CD4-positive, CD25-positive, alpha-beta regulatory T cell (primary cell): Measurements from ENCODE around the gene PCSK9. TPM values are rescaled to one million over a fixed set of nuclear protein-coding genes. Genes with fewer than 3 reads are reported as not detected.

ENCODE experiments used
- ATAC-seq, 2 donors: fragments of 150-1000 bp; cut with Tn5 transposase; one replicate each; pipeline ENCODE4 v1.10.0; 2021; ENCODE audit warnings: low read depth in 2 of 2, moderate number of reproducible peaks in 2 of 2, moderate library complexity in 1 of 2
- DNase-seq, 3 donors: peaks; one replicate each; pipeline versions ENCODE4 v3.0.0 to v3.0.0-alpha.2; 2012 to 2022; ENCODE audit warnings: mixed read lengths in 1 of 3
- H3K27ac ChIP-seq: one replicate; pipeline ENCODE4 v1.7.0; 2013; ENCODE audit warnings: mild to moderate bottlenecking, low read length; ENCODE audit not compliant: insufficient read depth, poor library complexity, severe bottlenecking
- H3K27me3 ChIP-seq: one replicate; pipeline ENCODE4 v1.7.0; 2013; ENCODE audit warnings: low read length; ENCODE audit not compliant: control insufficient read depth, insufficient read depth
- H3K36me3 ChIP-seq: one replicate; pipeline ENCODE4 v1.7.0; 2013; ENCODE audit warnings: mild to moderate bottlenecking, low read length, moderate library complexity; ENCODE audit not compliant: control insufficient read depth, insufficient read depth
- H3K4me1 ChIP-seq: 2 replicates; pipeline ENCODE4 v1.7.0; 2013; ENCODE audit warnings: mild to moderate bottlenecking, low read length; ENCODE audit not compliant: insufficient read depth, control insufficient read depth, poor library complexity, severe bottlenecking
- H3K4me3 ChIP-seq: one replicate; pipeline ENCODE4 v1.7.0; 2013; ENCODE audit warnings: low read depth, mild to moderate bottlenecking, low read length, moderate library complexity
- H3K9me3 ChIP-seq, 2 experiments: 1 replicate in 1 of 2; 2 replicates in 1 of 2; pipeline ENCODE4 v1.7.0; 2013; ENCODE audit warnings: low read length in 2 of 2, mild to moderate bottlenecking in 1 of 2, moderate library complexity in 1 of 2; ENCODE audit not compliant: control insufficient read depth in 2 of 2
- H3K27ac Mint-ChIP-seq, 3 donors: one replicate each; pipeline ENCODE4 v1.8.0; 2020 to 2022; ENCODE audit warnings: mild to moderate bottlenecking in 3 of 3, mixed read lengths in 3 of 3, moderate library complexity in 2 of 3
- H3K27me3 Mint-ChIP-seq: one replicate; pipeline ENCODE4 v1.8.0; 2022; ENCODE audit warnings: mild to moderate bottlenecking, mixed read lengths
- H3K36me3 Mint-ChIP-seq: one replicate; pipeline ENCODE4 v1.8.0; 2020; ENCODE audit warnings: mixed read lengths
- H3K4me1 Mint-ChIP-seq, 4 donors: one replicate each; pipeline ENCODE4 v1.8.0; 2020 to 2022; ENCODE audit warnings: mixed read lengths in 4 of 4, mild to moderate bottlenecking in 1 of 4
- H3K4me3 Mint-ChIP-seq, 4 donors: one replicate each; pipeline ENCODE4 v1.8.0; 2020 to 2022; ENCODE audit warnings: mild to moderate bottlenecking in 4 of 4, mixed read lengths in 4 of 4, moderate library complexity in 3 of 4
- H3K9me3 Mint-ChIP-seq, 7 donors: one replicate each; pipeline ENCODE4 v1.8.0; 2020 to 2022; ENCODE audit warnings: mixed read lengths in 7 of 7, mild to moderate bottlenecking in 3 of 7, moderate library complexity in 2 of 7
- polyA plus RNA-seq, 4 donors: library from polyadenylated mRNA; unstranded; fragments of 300-500 nt; fragmentation: Illumina TruSeq; gene quantifications; one replicate each; pipeline ENCODE4 v1.2.3, GENCODE V29; 2021
- total RNA-seq: library from RNA; stranded (reverse); gene quantifications from one replicate; pipeline ENCODE4 v1.2.3, GENCODE V29; 2022

PCSK9 gene
- total and polyA plus RNA-seq, 5 donors from 2014 or later = not detected

DNA sequence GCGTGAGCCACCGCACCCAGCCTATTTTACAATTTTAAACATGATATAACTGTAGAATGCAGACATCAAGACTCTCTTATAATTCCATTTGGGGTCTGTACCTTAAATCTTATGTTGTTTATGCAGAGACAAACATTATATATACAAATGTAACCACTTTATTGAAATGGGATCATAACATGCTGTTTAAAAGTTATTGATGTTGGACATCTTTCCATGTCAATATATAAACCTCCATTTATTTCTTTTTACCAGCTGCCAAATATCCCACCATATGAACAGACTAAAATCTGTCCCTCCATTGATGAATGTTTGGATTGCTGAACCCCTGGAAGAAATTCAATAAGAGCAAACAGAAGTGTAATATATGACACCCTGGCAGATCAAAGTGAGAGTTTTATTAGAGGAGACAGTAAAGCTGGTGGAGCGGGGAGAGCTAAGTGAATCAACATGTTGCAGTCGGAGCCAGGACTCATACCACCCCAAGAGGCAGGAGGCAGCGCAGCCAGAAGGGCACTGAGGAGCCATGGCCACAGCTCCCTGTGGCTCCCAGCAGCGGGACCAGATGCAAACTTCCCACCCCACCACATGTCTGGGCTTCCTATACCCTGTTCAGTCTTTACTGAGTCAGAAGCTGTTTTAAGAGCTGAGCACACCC is 4.7 kb upstream of the PCSK9 start:
- no peaks in the 10 kb centered on the region for H3K36me3 Mint-ChIP-seq
- H3K27me3 ChIP-seq = peaks cover 3% of the 10 kb centered on the region
- H3K4me3 Mint-ChIP-seq = no peak overlapping the region
- H3K4me3 ChIP-seq = no peak overlapping the region
- H3K9me3 ChIP-seq = no peaks in the 10 kb centered on the region
- H3K4me1 ChIP-seq = no peaks in the 10 kb centered on the region
- DNase-seq (no peak), ATAC-seq (no peak)
- H3K27ac Mint-ChIP-seq = no peak overlapping the region
- peaks cover 0 to 2% (median 0%) of the 10 kb centered on the region in 4 donors for H3K4me1 Mint-ChIP-seq
- no peak overlapping the region for H3K27ac ChIP-seq
- no peaks in the 10 kb centered on the region for H3K36me3 ChIP-seq
- H3K9me3 Mint-ChIP-seq = peaks cover 0 to 2% (median 0%) of the 10 kb centered on the region in 7 donors
- peaks cover 40% of the 10 kb centered on the region for H3K27me3 Mint-ChIP-seq

DNA sequence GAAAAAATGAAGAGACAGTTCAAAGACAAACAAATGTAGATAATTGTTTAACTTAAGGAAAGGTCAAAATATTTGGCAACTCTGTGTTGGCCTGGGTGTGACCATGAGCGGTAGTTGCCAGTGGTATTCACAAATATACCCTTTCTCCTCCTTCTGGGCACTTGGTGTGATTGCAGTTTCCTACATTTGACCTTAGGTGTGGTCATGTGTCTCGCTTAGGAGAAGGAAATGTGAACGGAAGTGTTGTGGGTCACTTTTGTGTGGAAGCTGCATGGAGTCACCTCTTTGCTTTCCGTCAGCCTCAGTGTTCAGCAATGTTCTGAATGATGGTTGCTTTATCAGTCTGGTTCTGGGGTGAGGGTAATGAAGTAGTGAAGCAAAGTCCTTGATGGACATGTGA is 3.4 kb upstream of the PCSK9 start:
- Mint-ChIP-seq H3K27me3 (peaks cover 51% of the 10 kb centered on the region), H3K27ac (no peak overlapping the region), H3K9me3 (peaks cover 0 to 2% (median 0%) of the 10 kb centered on the region in 7 donors), H3K4me1 (peaks cover 0 to 6% (median 0%) of the 10 kb centered on the region in 4 donors), H3K36me3 (no peaks in the 10 kb centered on the region), H3K4me3 (no peak overlapping the region)
- Histone ChIP-seq H3K36me3 (no peaks in the 10 kb centered on the region), H3K4me3 (no peak overlapping the region), H3K4me1 (no peaks in the 10 kb centered on the region), H3K9me3 (no peaks in the 10 kb centered on the region), H3K27me3 (peaks cover 4% of the 10 kb centered on the region), H3K27ac (no peak overlapping the region)
- DNase-seq = no peak
- no peak for ATAC-seq

DNA sequence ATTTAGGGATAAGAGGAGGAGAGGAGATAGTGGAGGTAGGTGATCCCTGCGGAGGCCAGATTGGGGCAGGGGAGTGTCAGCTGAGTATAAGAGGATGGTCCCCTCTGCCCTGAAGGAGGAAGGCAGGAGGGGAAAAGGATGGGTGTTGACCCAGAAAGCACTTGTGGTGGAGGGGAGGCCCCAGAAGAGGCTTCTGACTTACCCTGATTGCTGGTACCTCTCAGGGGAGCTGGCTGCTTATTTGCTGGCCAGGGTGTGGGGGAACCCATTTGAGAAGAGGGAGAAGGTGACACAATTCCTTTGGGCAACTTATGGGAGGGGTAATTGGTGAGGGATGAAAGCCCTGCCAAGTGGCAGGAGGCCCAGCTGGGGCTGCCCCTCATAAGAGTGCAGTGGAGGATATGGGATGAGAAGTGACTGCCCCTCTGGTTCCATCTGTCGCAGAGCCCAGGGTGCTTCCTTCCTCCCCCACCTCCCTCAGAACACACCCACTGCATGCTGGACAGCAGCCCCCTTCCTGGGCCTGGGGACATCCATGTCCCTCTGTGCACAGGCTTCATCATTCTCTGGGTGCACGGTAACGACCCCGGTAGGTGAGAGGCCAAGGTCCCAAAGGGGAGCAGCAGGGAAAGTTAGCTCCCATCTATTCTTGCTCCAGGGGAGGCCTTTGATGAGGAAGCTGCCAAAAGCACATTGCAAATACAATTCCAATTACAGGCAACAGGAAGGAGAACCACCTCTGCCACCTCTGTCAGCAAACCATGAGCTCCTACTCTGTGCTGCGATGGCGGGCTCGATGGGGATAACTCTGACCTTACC is 1.4 kb upstream of the PCSK9 start:
- ATAC-seq (no peak), DNase-seq (no peak)
- peaks cover 0 to 6% (median 0%) of the 10 kb centered on the region in 4 donors for H3K4me1 Mint-ChIP-seq
- no peaks in the 10 kb centered on the region for H3K36me3 ChIP-seq
- no peaks in the 10 kb centered on the region for H3K9me3 ChIP-seq
- peaks cover 66% of the 10 kb centered on the region for H3K27me3 Mint-ChIP-seq
- H3K27me3 ChIP-seq = peaks cover 7% of the 10 kb centered on the region
- H3K27ac ChIP-seq = no peak overlapping the region
- H3K9me3 Mint-ChIP-seq = peaks cover 0 to 2% (median 0%) of the 10 kb centered on the region in 7 donors
- H3K4me1 ChIP-seq = no peaks in the 10 kb centered on the region
- H3K36me3 Mint-ChIP-seq = no peaks in the 10 kb centered on the region
- no peak overlapping the region for H3K27ac Mint-ChIP-seq
- H3K4me3 Mint-ChIP-seq = no peak overlapping the region
- H3K4me3 ChIP-seq = no peak overlapping the region

DNA sequence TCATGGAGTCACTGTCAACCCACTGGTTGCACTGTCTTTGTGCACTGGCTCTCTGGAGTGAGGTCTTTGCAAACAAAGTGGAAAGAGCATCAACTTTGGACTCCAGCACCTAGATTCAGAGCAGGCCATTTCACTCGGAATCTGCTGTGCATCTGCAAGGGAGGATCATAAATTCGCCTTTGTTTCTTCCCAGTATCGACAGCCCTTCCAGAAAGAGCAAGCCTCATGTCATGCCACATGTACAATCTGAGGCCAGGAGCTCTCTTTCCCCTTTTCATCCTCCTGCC is 853 bp upstream of the PCSK9 start:
- no peak overlapping the region for H3K27ac ChIP-seq
- H3K9me3 ChIP-seq = no peaks in the 10 kb centered on the region
- H3K27me3 ChIP-seq = peaks cover 7% of the 10 kb centered on the region
- no peaks in the 10 kb centered on the region for H3K4me1 ChIP-seq
- ATAC-seq (no peak), DNase-seq (no peak)
- Mint-ChIP-seq H3K27me3 (peaks cover 64% of the 10 kb centered on the region), H3K36me3 (no peaks in the 10 kb centered on the region), H3K4me1 (peaks cover 0 to 6% (median 0%) of the 10 kb centered on the region in 4 donors), H3K9me3 (peaks cover 0 to 2% (median 0%) of the 10 kb centered on the region in 7 donors), H3K27ac (no peak overlapping the region), H3K4me3 (no peak overlapping the region)
- H3K36me3 ChIP-seq = no peaks in the 10 kb centered on the region
- H3K4me3 ChIP-seq = no peak overlapping the region

DNA sequence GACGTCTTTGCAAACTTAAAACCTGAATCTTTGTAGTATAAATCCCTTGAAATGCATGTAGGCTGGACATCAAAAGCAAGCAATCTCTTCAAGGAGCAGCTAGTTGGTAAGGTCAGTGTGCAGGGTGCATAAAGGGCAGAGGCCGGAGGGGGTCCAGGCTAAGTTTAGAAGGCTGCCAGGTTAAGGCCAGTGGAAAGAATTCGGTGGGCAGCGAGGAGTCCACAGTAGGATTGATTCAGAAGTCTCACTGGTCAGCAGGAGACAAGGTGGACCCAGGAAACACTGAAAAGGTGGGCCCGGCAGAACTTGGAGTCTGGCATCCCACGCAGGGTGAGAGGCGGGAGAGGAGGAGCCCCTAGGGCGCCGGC is 390 bp upstream of the PCSK9 start:
- peaks cover 7% of the 10 kb centered on the region for H3K27me3 ChIP-seq
- DNase-seq (no peak), ATAC-seq (no peak)
- no peak overlapping the region for H3K27ac ChIP-seq
- Mint-ChIP-seq H3K36me3 (no peaks in the 10 kb centered on the region), H3K9me3 (peaks cover 0 to 2% (median 0%) of the 10 kb centered on the region in 7 donors), H3K4me1 (peaks cover 0 to 6% (median 0%) of the 10 kb centered on the region in 4 donors), H3K4me3 (no peak overlapping the region), H3K27ac (no peak overlapping the region), H3K27me3 (peaks cover 63% of the 10 kb centered on the region)
- no peak overlapping the region for H3K4me3 ChIP-seq
- H3K9me3 ChIP-seq = no peaks in the 10 kb centered on the region
- H3K4me1 ChIP-seq = no peaks in the 10 kb centered on the region
- no peaks in the 10 kb centered on the region for H3K36me3 ChIP-seq

DNA sequence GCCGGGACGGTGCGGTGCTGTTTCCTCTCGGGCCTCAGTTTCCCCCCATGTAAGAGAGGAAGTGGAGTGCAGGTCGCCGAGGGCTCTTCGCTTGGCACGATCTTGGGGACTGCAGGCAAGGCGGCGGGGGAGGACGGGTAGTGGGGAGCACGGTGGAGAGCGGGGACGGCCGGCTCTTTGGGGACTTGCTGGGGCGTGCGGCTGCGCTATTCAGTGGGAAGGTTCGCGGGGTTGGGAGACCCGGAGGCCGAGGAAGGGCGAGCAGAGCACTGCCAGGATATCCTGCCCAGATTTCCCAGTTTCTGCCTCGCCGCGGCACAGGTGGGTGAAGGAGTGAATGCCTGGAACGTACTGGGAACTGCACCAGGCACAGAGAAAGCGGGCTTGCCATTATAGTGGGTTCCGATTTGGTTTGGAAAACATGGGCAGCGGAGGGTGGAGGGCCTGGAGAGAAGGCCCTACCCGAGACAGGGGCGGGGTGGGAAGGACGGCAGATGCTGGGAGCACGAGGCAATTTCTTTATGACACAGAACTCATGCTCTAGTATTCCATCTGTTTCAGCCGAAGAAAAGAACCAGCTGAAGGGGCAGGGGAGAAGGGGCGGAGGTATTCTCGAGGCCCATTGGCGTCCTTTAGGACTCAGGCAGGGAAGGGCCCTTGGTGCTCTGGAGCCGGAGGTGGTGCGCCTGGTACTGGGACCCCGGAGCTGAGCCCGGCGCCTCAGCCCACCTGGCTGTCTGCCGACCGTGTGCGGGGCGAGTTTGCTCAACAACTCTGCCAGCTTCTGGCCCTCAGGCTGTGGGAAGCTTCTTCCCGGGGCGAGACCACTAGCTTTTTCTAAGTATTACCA is 960 bp downstream of the PCSK9 start:
- peaks cover 0 to 2% (median 0%) of the 10 kb centered on the region in 7 donors for H3K9me3 Mint-ChIP-seq
- H3K4me1 Mint-ChIP-seq = peaks cover 0 to 6% (median 0%) of the 10 kb centered on the region in 4 donors
- Histone ChIP-seq H3K36me3 (no peaks in the 10 kb centered on the region), H3K4me1 (no peaks in the 10 kb centered on the region), H3K27me3 (peaks cover 7% of the 10 kb centered on the region), H3K27ac (no peak overlapping the region), H3K9me3 (no peaks in the 10 kb centered on the region), H3K4me3 (no peak overlapping the region)
- no peak overlapping the region for H3K27ac Mint-ChIP-seq
- H3K36me3 Mint-ChIP-seq = no peaks in the 10 kb centered on the region
- DNase-seq (no peak), ATAC-seq (no peak)
- H3K4me3 Mint-ChIP-seq = no peak overlapping the region
- H3K27me3 Mint-ChIP-seq = peaks cover 58% of the 10 kb centered on the region

DNA sequence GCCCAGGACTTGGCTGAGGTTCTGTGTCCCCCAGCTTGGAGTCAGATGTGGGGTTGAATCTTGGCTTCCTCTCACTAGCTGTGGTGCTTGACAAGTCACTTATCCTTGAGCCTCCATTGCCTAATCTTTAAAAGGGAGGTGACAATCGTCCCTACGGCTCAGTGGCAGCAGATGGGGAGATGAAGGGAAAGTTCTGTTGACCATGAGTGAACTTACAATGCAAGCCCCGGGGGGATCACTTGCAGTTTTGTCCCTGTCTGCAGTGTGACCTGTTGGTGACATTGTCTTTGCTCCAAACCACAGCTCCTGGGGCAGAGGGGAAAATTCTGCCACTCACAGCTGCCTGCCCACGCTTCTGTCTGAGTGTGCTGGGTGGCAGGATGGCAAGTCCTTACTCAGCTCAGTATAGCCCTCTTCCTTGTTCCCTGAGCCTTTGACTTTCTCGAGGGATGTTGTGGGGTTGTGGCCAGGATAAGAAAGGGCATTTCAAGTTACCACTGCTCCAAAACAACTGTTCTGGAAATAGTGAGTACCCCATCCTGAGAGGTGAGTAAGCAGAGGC is 1.7 kb downstream of the PCSK9 start:
- Mint-ChIP-seq H3K9me3 (peaks cover 0 to 2% (median 0%) of the 10 kb centered on the region in 7 donors), H3K4me1 (peaks cover 0 to 6% (median 0%) of the 10 kb centered on the region in 4 donors), H3K4me3 (no peak overlapping the region), H3K36me3 (no peaks in the 10 kb centered on the region), H3K27me3 (peaks cover 54% of the 10 kb centered on the region), H3K27ac (no peak overlapping the region)
- Histone ChIP-seq H3K4me1 (no peaks in the 10 kb centered on the region), H3K4me3 (no peak overlapping the region), H3K36me3 (no peaks in the 10 kb centered on the region), H3K27ac (no peak overlapping the region), H3K9me3 (no peaks in the 10 kb centered on the region), H3K27me3 (peaks cover 7% of the 10 kb centered on the region)
- DNase-seq = no peak
- ATAC-seq = no peak
